Activated T-cell treated with anti-CD3 and anti-CD28 coated beads for 1 hour (primary cell): ENCODE measurements around the gene RBMS3.
"Not testable (repeated sequence)": the region's sequence is repeated elsewhere in the genome, so short reads cannot be mapped to it uniquely, and the experiment has no call there.

ENCODE experiments used
- DNase-seq: peaks from one replicate; pipeline ENCODE4 v3.0.0-alpha.2; 2020; ENCODE audit warnings: low read depth

The RBMS3 gene

GRCh38 chr3:29429055-29429679 is 148.3 kb downstream of the RBMS3 start:
- no peak for DNase-seq

GRCh38 chr3:29430558-29430971 is 149.7 kb downstream of the RBMS3 start:
- no peak for DNase-seq

- no peak for DNase-seq
Observed at GRCh38 chr3:29436612-29437323, 155.9 kb downstream of the RBMS3 start.

DNA sequence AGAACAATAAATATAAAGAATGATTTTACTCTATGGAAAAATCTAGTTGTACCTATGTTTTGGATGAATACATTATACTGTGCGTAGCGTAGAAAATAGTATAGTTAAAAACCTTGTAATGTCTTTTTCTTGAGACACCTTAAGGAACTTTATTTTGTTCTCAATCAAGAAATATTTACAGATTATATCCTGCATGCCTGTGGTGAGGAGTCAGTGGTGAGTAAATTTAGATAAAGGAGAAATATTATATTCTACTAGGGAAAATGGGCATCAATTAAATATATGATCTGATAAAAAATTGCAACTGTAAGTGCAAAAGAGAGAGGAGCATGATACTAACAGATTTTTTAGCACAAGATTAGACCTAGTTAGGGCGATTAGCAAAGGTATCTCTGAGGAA is 157.7 kb downstream of the RBMS3 start:
- no peak for DNase-seq

- no peak for DNase-seq
Observed at GRCh38 chr3:29440413-29441305, 159.8 kb downstream of the RBMS3 start.

GRCh38 chr3:29441422-29441821 is 160.6 kb downstream of the RBMS3 start:
- DNase-seq = no peak

GRCh38 chr3:29447946-29448627 is 167.2 kb downstream of the RBMS3 start:
- no peak for DNase-seq

DNA sequence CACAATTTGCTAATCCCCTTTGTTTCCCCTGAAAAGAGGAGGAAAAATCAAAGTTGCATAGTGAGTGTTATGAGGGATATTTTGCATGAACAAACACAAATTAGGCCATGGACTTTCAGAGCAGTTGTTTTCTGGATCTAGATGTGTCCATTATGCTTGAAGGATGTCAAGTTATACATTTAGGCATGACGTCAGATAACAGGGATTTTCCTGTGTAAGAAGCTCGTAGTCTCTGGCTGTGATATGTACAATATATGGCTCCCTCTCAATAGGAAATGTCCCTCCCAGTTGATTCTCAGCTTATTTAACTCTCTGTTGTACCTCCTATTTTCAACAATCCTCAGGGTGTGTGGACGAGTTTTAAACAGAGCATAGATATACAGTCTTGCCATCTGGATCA is 171.0 kb downstream of the RBMS3 start:
- no peak for DNase-seq

GRCh38 chr3:29452934-29453283 is 172.0 kb downstream of the RBMS3 start:
- no peak for DNase-seq

- DNase-seq = no peak
Observed at GRCh38 chr3:29453284-29454001, 172.6 kb downstream of the RBMS3 start.

DNA sequence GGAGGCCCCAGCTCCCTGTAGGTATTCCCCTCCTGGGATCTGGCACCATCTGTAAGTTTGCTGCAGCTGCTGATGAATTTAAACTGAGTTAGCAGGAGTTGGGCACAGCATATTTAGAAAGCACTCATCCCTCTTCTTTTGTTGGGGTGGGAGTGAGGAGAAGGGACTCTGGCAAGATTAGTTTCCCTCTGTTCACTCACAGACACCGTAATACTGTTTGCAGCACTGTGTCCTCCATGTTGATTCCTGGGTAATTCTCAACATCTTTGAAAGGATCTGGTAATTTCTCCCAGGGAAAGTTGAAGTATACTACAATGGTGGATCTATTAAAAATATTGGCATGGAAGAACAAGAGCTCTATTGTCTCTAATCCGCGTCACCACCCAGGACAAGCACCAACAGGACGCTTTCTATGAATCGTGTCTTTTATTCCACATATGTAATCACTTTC is 173.3 kb downstream of the RBMS3 start:
- DNase-seq = no peak

DNA sequence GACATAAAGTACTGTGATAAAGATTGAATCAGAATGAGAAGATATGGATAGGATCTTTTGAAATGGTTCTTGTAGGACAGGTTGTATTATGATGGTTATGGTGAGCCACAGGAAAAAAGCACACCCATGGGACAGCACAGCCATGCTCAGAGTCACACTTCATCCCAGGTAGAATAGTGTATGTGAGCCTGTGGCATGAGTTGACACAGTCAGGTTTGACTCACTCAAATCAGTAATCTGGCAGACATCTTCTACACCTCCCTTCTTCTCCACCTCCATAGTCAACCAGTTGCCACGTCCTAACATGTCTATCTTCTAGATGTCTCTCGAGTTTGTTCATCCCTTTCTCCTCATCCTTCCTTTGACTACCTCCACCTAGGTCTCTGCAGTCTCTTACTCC is 176.0 kb downstream of the RBMS3 start:
- DNase-seq = no peak

DNA sequence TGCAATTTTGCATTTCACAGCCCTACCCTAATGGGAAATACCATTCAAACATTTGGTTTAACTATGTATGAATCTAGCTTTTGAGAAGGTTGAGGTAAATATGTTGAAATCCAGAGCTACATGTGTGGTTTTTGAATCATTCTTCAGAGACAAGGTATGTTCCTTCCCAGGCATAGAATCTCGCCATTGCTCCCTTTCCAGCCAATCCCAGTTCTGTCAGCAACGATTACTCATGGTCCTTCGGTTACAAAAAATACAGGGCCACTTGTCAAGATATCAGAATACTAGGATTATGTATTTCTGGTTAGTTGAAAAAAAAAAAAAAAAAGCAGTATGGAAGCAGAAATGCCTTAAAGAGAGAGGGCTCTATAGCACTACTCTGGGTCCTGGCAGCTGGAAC is 182.4 kb downstream of the RBMS3 start:
- no peak for DNase-seq

DNA sequence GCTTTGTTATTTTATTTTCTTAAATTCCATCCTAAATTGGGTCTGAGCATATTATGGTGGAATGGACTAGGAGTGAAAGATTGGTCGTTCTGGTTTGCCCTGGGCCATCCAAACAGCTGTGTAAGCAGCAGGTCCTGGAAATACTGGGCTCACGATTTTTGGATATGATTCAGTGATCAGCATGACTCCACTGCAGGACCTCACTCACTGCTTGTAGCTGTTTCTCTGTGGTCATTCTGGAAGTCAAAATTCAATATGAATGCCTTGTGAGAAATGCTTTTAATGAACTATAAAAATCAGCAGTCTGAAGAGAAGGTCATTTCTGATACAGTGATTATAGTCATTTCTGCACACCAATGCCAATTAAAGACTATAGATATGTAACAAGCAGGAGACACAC is 185.0 kb downstream of the RBMS3 start:
- DNase-seq = no peak

DNA sequence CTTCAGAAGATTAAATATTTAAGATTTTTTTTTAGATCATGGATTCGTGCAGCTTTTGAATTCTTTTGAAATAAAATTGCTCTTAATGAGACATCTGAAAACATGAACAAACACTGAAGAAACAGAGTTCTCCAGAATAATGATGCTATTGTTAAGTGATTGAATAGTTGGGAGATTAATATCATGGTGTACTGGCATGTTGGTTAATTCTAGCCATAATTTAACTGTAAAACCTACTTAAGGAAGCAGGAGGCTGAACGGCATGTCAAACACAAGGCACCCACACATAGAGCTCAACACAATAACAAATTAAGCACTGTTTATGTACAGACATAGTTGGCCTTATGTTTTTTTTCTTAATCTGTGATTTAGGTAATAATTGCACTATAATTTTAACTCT is 185.6 kb downstream of the RBMS3 start:
- DNase-seq = no peak

DNA sequence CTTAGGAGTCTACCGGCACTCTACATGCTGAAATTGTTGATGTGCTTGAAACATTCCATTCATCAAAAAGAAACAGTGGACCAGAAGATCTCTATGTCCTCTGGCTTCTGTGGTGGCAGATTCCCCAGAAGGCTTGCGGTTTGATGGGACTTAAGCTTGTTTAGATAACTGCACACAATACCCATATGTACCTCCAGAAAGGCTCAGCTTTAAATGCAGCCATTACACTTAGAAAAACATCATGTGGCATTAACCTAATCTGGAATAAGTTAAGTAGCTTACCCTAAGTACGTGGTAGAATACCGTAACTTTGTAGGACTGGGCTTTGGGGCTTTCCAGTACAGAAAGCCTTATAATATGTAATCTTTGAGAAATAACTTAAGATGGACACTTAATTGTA is 187.3 kb downstream of the RBMS3 start:
- no peak for DNase-seq

GRCh38 chr3:29473481-29474170 is 192.8 kb downstream of the RBMS3 start:
- DNase-seq = not testable (repeated sequence)

- DNase-seq = no peak
Observed at GRCh38 chr3:29475305-29475840, 194.5 kb downstream of the RBMS3 start.

DNA sequence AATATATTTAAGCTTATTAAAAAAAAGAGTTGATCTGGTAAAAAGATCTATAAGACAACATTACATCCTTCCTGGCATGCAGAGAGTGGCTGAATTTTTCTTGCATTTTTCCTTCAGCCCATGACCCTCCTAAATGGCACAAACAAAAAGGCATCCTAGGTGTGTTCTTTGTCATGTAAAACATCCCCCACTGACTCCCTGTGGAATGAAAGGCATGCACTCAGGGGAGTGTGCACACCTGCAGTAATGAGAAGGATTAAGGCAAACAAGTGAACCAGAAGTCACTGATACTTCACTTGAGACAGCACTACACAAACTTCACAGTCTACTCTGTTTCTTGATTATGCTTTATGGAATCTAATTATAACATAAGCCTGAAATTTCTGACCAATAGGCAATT is 195.0 kb downstream of the RBMS3 start:
- DNase-seq = no peak

- no peak for DNase-seq
Observed at GRCh38 chr3:29478611-29479010, 197.7 kb downstream of the RBMS3 start.

GRCh38 chr3:29481249-29481648 is 200.4 kb downstream of the RBMS3 start:
- DNase-seq = no peak
